PC-3 (cell line): ENCODE data around the gene ZNF628. TPM values are rescaled to one million over a fixed set of nuclear protein-coding genes. Genes with fewer than 3 reads are reported as not detected.

Experiments used
- ATAC-seq: fragments of 200-7000 bp; cut with Tn5 transposase; 2 replicates; pipeline ENCODE4 v1.9.1; 2020; ENCODE audit warnings: mild to moderate bottlenecking, moderate library complexity
- Bru-seq: library from RNA; stranded (reverse); fragments of 400-500 nt; gene quantifications from one replicate; lab custom pipeline; 2021; lab: Mats Ljungman, UMichigan
- BruChase-seq, 2 experiments: library from RNA; stranded (reverse); fragments of 400-500 nt; gene quantifications; one replicate each; lab custom pipeline; 2021; lab: Mats Ljungman, UMichigan
- BruUV-seq: library from RNA; stranded (reverse); fragments of 400-500 nt; replicated peaks from 2 replicates; lab custom pipeline; 2021; lab: Mats Ljungman, UMichigan
- CTCF ChIA-PET: fragments of 300-600 bp; sonication (Branson Sonifier 250); formaldehyde crosslinking; loops from one replicate; lab custom pipeline; 2022; ENCODE audit warnings: antibody characterized with exemption; lab: Charles Lee
- POLR2A ChIA-PET: fragments of 300-600 bp; sonication (Branson Sonifier 250); formaldehyde crosslinking; loops from one replicate; lab custom pipeline; 2022; ENCODE audit warnings: antibody characterized with exemption; ENCODE audit not compliant: unreplicated experiment; lab: Charles Lee
- DNase-seq: peaks from one replicate; pipeline ENCODE4 v3.0.0-alpha.2; 2015
- H2AFZ ChIP-seq: fragments of 300-600 bp; sonication (generic); 2 replicates; pipeline ENCODE4 v1.6.0; 2016; ENCODE audit warnings: antibody characterized with exemption, low read length
- H3F3A ChIP-seq: fragments of 300-600 bp; sonication (generic); one replicate; pipeline ENCODE4 v1.6.0; 2017; ENCODE audit warnings: antibody characterized with exemption, low read length, control low read depth, mild to moderate bottlenecking; ENCODE audit not compliant: unreplicated experiment
- H3K27ac ChIP-seq: fragments of 300-600 bp; sonication (generic); 2 replicates; pipeline ENCODE4 v1.5.1; 2016; ENCODE audit warnings: mild to moderate bottlenecking, low read length
- H3K27me3 ChIP-seq: fragments of 300-600 bp; sonication (generic); 2 replicates; pipeline ENCODE4 v1.6.1; 2016; ENCODE audit warnings: low read length, mixed read lengths
- H3K36me3 ChIP-seq: fragments of 300-600 bp; sonication (generic); 2 replicates; pipeline ENCODE4 v1.6.1; 2016; ENCODE audit warnings: low read depth, mixed run types, low read length, mixed read lengths
- H3K4me1 ChIP-seq: fragments of 300-600 bp; sonication (generic); 2 replicates; pipeline ENCODE4 v1.5.1; 2016; ENCODE audit warnings: low read length; ENCODE audit not compliant: insufficient read depth
- H3K4me2 ChIP-seq: fragments of 300-600 bp; sonication (generic); 2 replicates; pipeline ENCODE4 v1.6.0; 2016; ENCODE audit warnings: low read length
- H3K4me3 ChIP-seq: fragments of 300-600 bp; sonication (generic); 2 replicates; pipeline ENCODE4 v1.5.1; 2016; ENCODE audit warnings: mild to moderate bottlenecking, low read length, mixed read lengths
- H3K79me2 ChIP-seq: fragments of 300-600 bp; sonication (generic); 2 replicates; pipeline ENCODE4 v1.6.1; 2017; ENCODE audit warnings: low read length, mixed read lengths
- H3K9ac ChIP-seq: fragments of 300-600 bp; sonication (generic); 2 replicates; pipeline ENCODE4 v1.6.0; 2016; ENCODE audit warnings: mild to moderate bottlenecking, low read length
- H3K9me2 ChIP-seq: fragments of 300-600 bp; sonication (generic); replicated peaks from 2 replicates; pipeline ENCODE4 v1.6.1; 2016; ENCODE audit warnings: mixed run types, low read length, mixed read lengths
- H3K9me3 ChIP-seq: fragments of 300-600 bp; sonication (generic); 2 replicates; pipeline ENCODE4 v1.6.1; 2016; ENCODE audit warnings: low read length, mixed read lengths
- H4K20me1 ChIP-seq: fragments of 300-600 bp; sonication (generic); 2 replicates; pipeline ENCODE4 v1.6.1; 2016; ENCODE audit warnings: low read length, mixed read lengths
- CTCF ChIP-seq: fragments of 300-600 bp; sonication (generic); conservative IDR thresholded peaks from 2 replicates; pipeline ENCODE4 v1.5.1; 2017; ENCODE audit warnings: antibody characterized with exemption, low read depth, mild to moderate bottlenecking, low read length
- EZH2 ChIP-seq: fragments of 300-600 bp; sonication (generic); IDR thresholded peaks from one replicate; pipeline ENCODE4 v1.6.1; 2017; ENCODE audit warnings: antibody characterized with exemption, mild to moderate bottlenecking, low read length; ENCODE audit not compliant: unreplicated experiment
- EZH2phosphoT487 ChIP-seq: fragments of 300-600 bp; sonication (generic); IDR thresholded peaks from 2 replicates; pipeline ENCODE4 v1.6.1; 2018; ENCODE audit warnings: mild to moderate bottlenecking, antibody characterized with exemption, low read length, borderline replicate concordance
- intact Hi-C: fragments of 100-400 bp; cut with micrococcal nuclease; formaldehyde crosslinking; loops from 2 replicates; pipeline ENCODE4 v1.9.0; 2023
- long read RNA-seq: library from polyadenylated mRNA; unstranded; transcript quantifications from one replicate; pipeline ENCODE4 v2.0.0, GENCODE V29; 2021; ENCODE audit not compliant: unreplicated experiment
- total RNA-seq: library from RNA; depleted of rRNA; stranded (reverse); fragments of >200 nt; gene quantifications from 2 replicates; pipeline ENCODE4 v1.2.3, GENCODE V29; 2014; rRNA removed

The ZNF628 gene
- total RNA-seq (11.8 and 24.2 TPM in 2 replicates), Bru-seq, nascent RNA (percentile 72 among the genes with signal in this experiment), BruChase-seq, experiment 1, labeled RNA remaining after a 6-hour chase (percentile 74 among the genes with signal in this experiment), BruChase-seq, experiment 2, labeled RNA remaining after a 2-hour chase (percentile 75 among the genes with signal in this experiment)
- long read RNA-seq, transcript ZNF628-201 (1 exons, 3,177 nt): major isoform, 36 of 37 reads
- long read RNA-seq, partial matches to known transcripts: 0 of 37 reads
- long read RNA-seq, other reads (novel, unspliced or antisense): 1 of 37 reads

GRCh38 chr19:55476100-55476775 is at the start of gene ZNF628:
ZNF628 (plus strand) TSS chr19:55476617; CDS start chr19:55479911, 3,294 bp downstream.
- Histone ChIP-seq H3K9me3 (no peaks in the 10 kb centered on the region), H3K27me3 (no peaks in the 10 kb centered on the region), H3K4me1 (peaks cover 18% of the 10 kb centered on the region), H3K36me3 (no peaks in the 10 kb centered on the region), H3K9ac (peak within 1 kb of the TSS; percentile 82), H3K9me2 (no peaks in the 10 kb centered on the region), H3K4me2 (peak within 1 kb of the TSS; percentile 92), H3K27ac (peak within 1 kb of the TSS; percentile 55), H3F3A (no peaks in the 10 kb centered on the region), H3K79me2 (peaks cover 25% of the 10 kb centered on the region), H2AFZ (peak within 1 kb of the TSS; percentile 99), H4K20me1 (no peaks in the 10 kb centered on the region), H3K4me3 (peak within 1 kb of the TSS; percentile 76)
- BruUV-seq: no TSS peak
- ChIA-PET CTCF (interaction anchor here (0.5 to 1.4 kb wide), 6 partner anchors 9 to 156 kb away, joined by 3 to 16 read pairs (median 5); partner anchors contain the start of gene ZNF524), POLR2A (interaction anchor here (0.5 to 1.0 kb wide), 11 partner anchors 15 to 310 kb away, joined by 3 to 12 read pairs (median 3); partner anchors contain the start of genes DNAAF3, FIZ1, ISOC2 and ZNF865)
- TF ChIP-seq EZH2phosphoT487: no peak
- TF ChIP-seq EZH2: no peak
- TF ChIP-seq CTCF: no peak
- DNase-seq: peak; percentile 99
- peak; percentile 95 for ATAC-seq
- intact Hi-C loops: no loop called here

- H2AFZ ChIP-seq: no peak overlapping the region
- H3K27me3 ChIP-seq: 0 out of 2 replicates have a peak, but pooled peaks cover 2% of the 10 kb centered on the region
- intact Hi-C loops: no loop called here
- no peak overlapping the region for H3K27ac ChIP-seq
- H3K9me3 ChIP-seq: no peaks in the 10 kb centered on the region
- H3K9ac ChIP-seq: no peak overlapping the region
- no peaks in the 10 kb centered on the region for H3K9me2 ChIP-seq
- no peaks in the 10 kb centered on the region for H3K4me1 ChIP-seq
- DNase-seq: no peak
- CTCF ChIA-PET: no interaction called here
- no TSS peak for BruUV-seq
- H3K36me3 ChIP-seq: no peaks in the 10 kb centered on the region
- no peak overlapping the region for H3K4me2 ChIP-seq
- TF ChIP-seq CTCF: no peak
- no peak for TF ChIP-seq EZH2
- TF ChIP-seq EZH2phosphoT487: no peak
- no peak for ATAC-seq
- POLR2A ChIA-PET: no interaction called here
- H3K79me2 ChIP-seq: no peaks in the 10 kb centered on the region
- no peaks in the 10 kb centered on the region for H3F3A ChIP-seq
- H3K4me3 ChIP-seq: no peak overlapping the region
- no peaks in the 10 kb centered on the region for H4K20me1 ChIP-seq
Observed at GRCh38 chr19:55431183-55431582, 45.2 kb upstream of the ZNF628 start.
